ENCODE data around the gene KLHL14. TPM values are rescaled to one million over a fixed set of nuclear protein-coding genes. Genes with fewer than 3 reads are reported as not detected.

KLHL14 gene
- total and polyA plus RNA-seq, 10 of the 15 experiments (the other 5 are each of a cell fraction or from before 2014, with no cell fraction given): 0.03 to 0.05 TPM; not detected in 8

- TF ChIP-seq, protein P1, sequence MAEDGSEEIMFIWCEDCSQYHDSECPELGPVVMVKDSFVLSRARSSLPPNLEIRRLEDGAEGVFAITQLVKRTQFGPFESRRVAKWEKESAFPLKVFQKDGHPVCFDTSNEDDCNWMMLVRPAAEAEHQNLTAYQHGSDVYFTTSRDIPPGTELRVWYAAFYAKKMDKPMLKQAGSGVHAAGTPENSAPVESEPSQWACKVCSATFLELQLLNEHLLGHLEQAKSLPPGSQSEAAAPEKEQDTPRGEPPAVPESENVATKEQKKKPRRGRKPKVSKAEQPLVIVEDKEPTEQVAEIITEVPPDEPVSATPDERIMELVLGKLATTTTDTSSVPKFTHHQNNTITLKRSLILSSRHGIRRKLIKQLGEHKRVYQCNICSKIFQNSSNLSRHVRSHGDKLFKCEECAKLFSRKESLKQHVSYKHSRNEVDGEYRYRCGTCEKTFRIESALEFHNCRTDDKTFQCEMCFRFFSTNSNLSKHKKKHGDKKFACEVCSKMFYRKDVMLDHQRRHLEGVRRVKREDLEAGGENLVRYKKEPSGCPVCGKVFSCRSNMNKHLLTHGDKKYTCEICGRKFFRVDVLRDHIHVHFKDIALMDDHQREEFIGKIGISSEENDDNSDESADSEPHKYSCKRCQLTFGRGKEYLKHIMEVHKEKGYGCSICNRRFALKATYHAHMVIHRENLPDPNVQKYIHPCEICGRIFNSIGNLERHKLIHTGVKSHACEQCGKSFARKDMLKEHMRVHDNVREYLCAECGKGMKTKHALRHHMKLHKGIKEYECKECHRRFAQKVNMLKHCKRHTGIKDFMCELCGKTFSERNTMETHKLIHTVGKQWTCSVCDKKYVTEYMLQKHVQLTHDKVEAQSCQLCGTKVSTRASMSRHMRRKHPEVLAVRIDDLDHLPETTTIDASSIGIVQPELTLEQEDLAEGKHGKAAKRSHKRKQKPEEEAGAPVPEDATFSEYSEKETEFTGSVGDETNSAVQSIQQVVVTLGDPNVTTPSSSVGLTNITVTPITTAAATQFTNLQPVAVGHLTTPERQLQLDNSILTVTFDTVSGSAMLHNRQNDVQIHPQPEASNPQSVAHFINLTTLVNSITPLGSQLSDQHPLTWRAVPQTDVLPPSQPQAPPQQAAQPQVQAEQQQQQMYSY (CRISPR knock-in tag; IDR thresholded peaks at IDR 0.05): no peak
- TF ChIP-seq SMC3 (IDR thresholded peaks at IDR 0.05; ENCODE audit: borderline replicate concordance, low read length): no peak
Observed at GRCh38 chr18:32624182-32624723, 148.6 kb downstream of the KLHL14 start (continued).

- Histone ChIP-seq H2AFZ (ENCODE audit: control insufficient read depth, low read depth, low read length) (no peak overlapping the region), H3K9me3 (replicated peaks; ENCODE audit: control insufficient read depth, insufficient read depth, low read length) (no peaks in the 10 kb centered on the region), H3K4me2 (ENCODE audit: control insufficient read depth, insufficient read depth) (no peak overlapping the region), H3K36me3 (ENCODE audit: control insufficient read depth in 2 of 2, insufficient read depth in 2 of 2, low read length in 1 of 2) (no peaks in the 10 kb centered on the region), H3K27ac (ENCODE audit: control insufficient read depth, insufficient read depth) (no peak overlapping the region), H4K20me1 (ENCODE audit: control insufficient read depth, insufficient read depth) (no peaks in the 10 kb centered on the region), H3K4me1 (ENCODE audit: control insufficient read depth, insufficient read depth, low read length) (no peaks in the 10 kb centered on the region), H3K9ac (ENCODE audit: control insufficient read depth, insufficient read depth, low read length) (no peak overlapping the region), H3K4me3 (no peak overlapping the region), H3K27me3 (replicated peaks in 1 of 2; ENCODE audit: control insufficient read depth in 2 of 2, insufficient read depth in 2 of 2, low read length in 1 of 2) (no peaks in the 10 kb centered on the region; a peak in 1 of 4 replicates), H3K79me2 (ENCODE audit: control insufficient read depth, insufficient read depth, low read length) (no peaks in the 10 kb centered on the region)
- in situ Hi-C loops (cut with MboI): no loop called here
- FAIRE-seq: no peak
- ChIA-PET POLR2A (no interaction called here), RAD21 (ENCODE audit: unreplicated experiment) (no interaction called here), CTCF (no interaction called here), SMC1A (ENCODE audit: uncharacterized antibody, unreplicated experiment) (no interaction called here)
- no TSS peak for BruUV-seq (replicated peaks)
- no peak for DNase-seq (ENCODE audit: low read depth, low spot score)
- no peak for ATAC-seq
- intact Hi-C loops (cut with micrococcal nuclease; ENCODE audit: unreplicated experiment): no loop called here
- TF ChIP-seq RB1 (IDR thresholded peaks at IDR 0.05; ENCODE audit: borderline replicate concordance): no peak
- no peak for TF ChIP-seq ZNF274 (IDR thresholded peaks at IDR 0.05; ENCODE audit: insufficient read depth, insufficient read length)
Observed at GRCh38 chr18:32623563-32623962, 149.3 kb downstream of the KLHL14 start.

Small RNAs within 50 kb of the gene (small RNA-seq; reads per million reads assigned to genes)
- gene AC012123.2: not detected

All from GM12878 (cell line).